Neural progenitor cell (in vitro differentiated cells): Measurements from ENCODE around the gene HSD17B2. TPM values are rescaled to one million over a fixed set of nuclear protein-coding genes. Genes with fewer than 3 reads are reported as not detected.

Experiments
- DNase-seq: peaks from one replicate; pipeline ENCODE4 v3.0.0-alpha.2; 2016; ENCODE audit warnings: low spot score
- H2AFZ ChIP-seq: fragments of 200-600 bp; sonication (generic); replicated peaks from 2 replicates; pipeline ENCODE4 v1.6.1; 2016; ENCODE audit warnings: antibody characterized with exemption
- H3F3A ChIP-seq: fragments of 200-600 bp; sonication (generic); 2 replicates; pipeline ENCODE4 v1.6.1; 2016; ENCODE audit warnings: antibody characterized with exemption, low read depth
- H3K27ac ChIP-seq: fragments of 200-600 bp; sonication (generic); 2 replicates; pipeline ENCODE4 v1.5.1; 2016; ENCODE audit warnings: mild to moderate bottlenecking
- H3K27me3 ChIP-seq: fragments of 200-600 bp; sonication (generic); 2 replicates; pipeline ENCODE4 v1.6.1; 2016; ENCODE audit warnings: mild to moderate bottlenecking, moderate library complexity
- H3K36me3 ChIP-seq: fragments of 200-600 bp; sonication (generic); 2 replicates; pipeline ENCODE4 v1.5.1; 2016
- H3K4me1 ChIP-seq: fragments of 200-600 bp; sonication (generic); 2 replicates; pipeline ENCODE4 v1.6.1; 2016; ENCODE audit warnings: mixed run types
- H3K4me2 ChIP-seq: fragments of 200-600 bp; sonication (generic); 2 replicates; pipeline ENCODE4 v1.6.1; 2016
- H3K4me3 ChIP-seq: fragments of 200-600 bp; sonication (generic); 2 replicates; pipeline ENCODE4 v1.5.1; 2016
- H3K79me2 ChIP-seq: fragments of 200-600 bp; sonication (generic); 2 replicates; pipeline ENCODE4 v1.6.1; 2016; ENCODE audit warnings: low read depth
- H3K9ac ChIP-seq: fragments of 200-600 bp; sonication (generic); 2 replicates; pipeline ENCODE4 v1.6.1; 2016
- H3K9me3 ChIP-seq: fragments of 200-600 bp; sonication (generic); 2 replicates; pipeline ENCODE4 v1.5.1; 2016; ENCODE audit warnings: low read depth
- H4K20me1 ChIP-seq: fragments of 200-600 bp; sonication (generic); 2 replicates; pipeline ENCODE4 v1.6.1; 2016; ENCODE audit warnings: low read depth
- H3K27ac Mint-ChIP-seq: 3 replicates; pipeline ENCODE4 v1.8.0; 2021; ENCODE audit warnings: mixed read lengths
- H3K27me3 Mint-ChIP-seq: 2 replicates; pipeline ENCODE4 v1.8.0; 2022; ENCODE audit warnings: low read depth, mild to moderate bottlenecking, inconsistent platforms, moderate library complexity, mixed read lengths; ENCODE audit not compliant: insufficient read depth
- H3K36me3 Mint-ChIP-seq: 3 replicates; pipeline ENCODE4 v1.8.0; 2021; ENCODE audit warnings: mixed read lengths
- H3K4me1 Mint-ChIP-seq: 3 replicates; pipeline ENCODE4 v1.8.0; 2021; ENCODE audit warnings: mixed read lengths
- H3K4me3 Mint-ChIP-seq: 3 replicates; pipeline ENCODE4 v1.8.0; 2021; ENCODE audit warnings: mild to moderate bottlenecking, moderate library complexity, mixed read lengths
- H3K9me3 Mint-ChIP-seq: 3 replicates; pipeline ENCODE4 v1.8.0; 2020; ENCODE audit warnings: mixed read lengths
- EZH2 ChIP-seq: fragments of 200-600 bp; sonication (generic); IDR thresholded peaks from 2 replicates; pipeline ENCODE4 v1.6.1; 2017; ENCODE audit warnings: antibody characterized with exemption, mild to moderate bottlenecking, moderate library complexity
- EZH2phosphoT487 ChIP-seq: fragments of 200-600 bp; sonication (generic); IDR thresholded peaks from 2 replicates; pipeline ENCODE4 v1.6.1; 2017; ENCODE audit warnings: antibody characterized with exemption
- total RNA-seq: library from RNA; depleted of rRNA; stranded (reverse); fragments of >200 nt; gene quantifications from 2 replicates; pipeline ENCODE4 v1.2.3, GENCODE V29; 2015; ENCODE audit warnings: low replicate concordance
- TF ChIP-seq, protein P1 (sequence below): fragments of 200-600 bp; sonication (generic); IDR thresholded peaks from 2 replicates; pipeline ENCODE4 v1.5.1; 2017; ENCODE audit warnings: antibody characterized with exemption, mild to moderate bottlenecking

The HSD17B2 gene
- total RNA-seq, 1 donor from 2014 or later: not detected

DNA sequence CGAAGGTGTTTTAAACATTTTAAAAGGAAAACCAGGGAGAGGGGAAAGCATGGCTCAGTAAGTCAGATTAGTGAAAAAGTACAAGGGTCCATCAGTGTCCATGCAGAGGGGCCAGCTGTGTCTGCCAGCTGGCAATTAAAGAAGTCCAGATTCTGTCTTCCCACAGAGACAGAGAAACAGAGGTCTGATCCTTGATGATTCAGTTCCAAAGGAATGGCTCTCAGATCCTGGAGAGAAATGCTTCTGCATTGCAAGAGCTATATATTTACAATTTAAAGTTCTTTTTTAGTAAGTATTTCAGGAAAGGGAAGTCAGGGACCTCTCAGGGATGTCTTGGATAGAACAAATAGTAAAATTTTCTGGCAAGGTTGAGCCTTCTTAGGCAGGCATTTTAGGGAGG is 56.2 kb downstream of the HSD17B2 start:
- TF ChIP-seq EZH2phosphoT487: no peak
- TF ChIP-seq EZH2: no peak
- TF ChIP-seq, protein P1, sequence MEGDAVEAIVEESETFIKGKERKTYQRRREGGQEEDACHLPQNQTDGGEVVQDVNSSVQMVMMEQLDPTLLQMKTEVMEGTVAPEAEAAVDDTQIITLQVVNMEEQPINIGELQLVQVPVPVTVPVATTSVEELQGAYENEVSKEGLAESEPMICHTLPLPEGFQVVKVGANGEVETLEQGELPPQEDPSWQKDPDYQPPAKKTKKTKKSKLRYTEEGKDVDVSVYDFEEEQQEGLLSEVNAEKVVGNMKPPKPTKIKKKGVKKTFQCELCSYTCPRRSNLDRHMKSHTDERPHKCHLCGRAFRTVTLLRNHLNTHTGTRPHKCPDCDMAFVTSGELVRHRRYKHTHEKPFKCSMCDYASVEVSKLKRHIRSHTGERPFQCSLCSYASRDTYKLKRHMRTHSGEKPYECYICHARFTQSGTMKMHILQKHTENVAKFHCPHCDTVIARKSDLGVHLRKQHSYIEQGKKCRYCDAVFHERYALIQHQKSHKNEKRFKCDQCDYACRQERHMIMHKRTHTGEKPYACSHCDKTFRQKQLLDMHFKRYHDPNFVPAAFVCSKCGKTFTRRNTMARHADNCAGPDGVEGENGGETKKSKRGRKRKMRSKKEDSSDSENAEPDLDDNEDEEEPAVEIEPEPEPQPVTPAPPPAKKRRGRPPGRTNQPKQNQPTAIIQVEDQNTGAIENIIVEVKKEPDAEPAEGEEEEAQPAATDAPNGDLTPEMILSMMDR: no peak
- Histone ChIP-seq H3K4me2 (no peak overlapping the region), H3K27me3 (no peaks in the 10 kb centered on the region), H3K27ac (no peak overlapping the region), H3K9me3 (no peaks in the 10 kb centered on the region), H2AFZ (no peak overlapping the region), H4K20me1 (no peaks in the 10 kb centered on the region), H3K36me3 (no peaks in the 10 kb centered on the region), H3K79me2 (no peaks in the 10 kb centered on the region), H3K4me3 (no peak overlapping the region), H3F3A (no peaks in the 10 kb centered on the region), H3K4me1 (peaks cover 9% of the 10 kb centered on the region), H3K9ac (no peak overlapping the region)
- Mint-ChIP-seq H3K4me1 (peaks cover 9% of the 10 kb centered on the region), H3K4me3 (no peak overlapping the region), H3K27me3 (peaks cover 2% of the 10 kb centered on the region), H3K27ac (no peak overlapping the region), H3K36me3 (peaks cover 7% of the 10 kb centered on the region), H3K9me3 (no peaks in the 10 kb centered on the region)
- no peak for DNase-seq

DNA sequence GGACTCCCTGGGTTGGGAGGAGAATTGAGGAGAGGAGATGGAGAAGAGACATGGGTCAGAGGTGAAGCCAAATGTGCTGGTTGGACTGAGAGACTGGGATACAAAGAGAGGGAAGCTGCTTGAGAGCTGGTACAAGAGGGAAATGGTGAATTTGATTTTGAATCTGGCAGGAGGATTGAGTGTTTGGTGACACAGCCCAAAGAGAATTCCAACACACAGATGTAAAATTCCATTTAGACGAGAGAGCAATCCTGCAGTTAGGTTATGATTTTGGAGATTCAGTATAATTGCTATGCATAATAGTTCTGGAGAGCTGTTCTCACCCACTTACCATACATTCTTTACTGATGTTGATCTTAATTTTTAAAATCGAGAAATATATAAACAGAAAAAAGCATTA is 57.7 kb downstream of the HSD17B2 start:
- no peak overlapping the region for H3K27ac Mint-ChIP-seq
- no peak for DNase-seq

DNA sequence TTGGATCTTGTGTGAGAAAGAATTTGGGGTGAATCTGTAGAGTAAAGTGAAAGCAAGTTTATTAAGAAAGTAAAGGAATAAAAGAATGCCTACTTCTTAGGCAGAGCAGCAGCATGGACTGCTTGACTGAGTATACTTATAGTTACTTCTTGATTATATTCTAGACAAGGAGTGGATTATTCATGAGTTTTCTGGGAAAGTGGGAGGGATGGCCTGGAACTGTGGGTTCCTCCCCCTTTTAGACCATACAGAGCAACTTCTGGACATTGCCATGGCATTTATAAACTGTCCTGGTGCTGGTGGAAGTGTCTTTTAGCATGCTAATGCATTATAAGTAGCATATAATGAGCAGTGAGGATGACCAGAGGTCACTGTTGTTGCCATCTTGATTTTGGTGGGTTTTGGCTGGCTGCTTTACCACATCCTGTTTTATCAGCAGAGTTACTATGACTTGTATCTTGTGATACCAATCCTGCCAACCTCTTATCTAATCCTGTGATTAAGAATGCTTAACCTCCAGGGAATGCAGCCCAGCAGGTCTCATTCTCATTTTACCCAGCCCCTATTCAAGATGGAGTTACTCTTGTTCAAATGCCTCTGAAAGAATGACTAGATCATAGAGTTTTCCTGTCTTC is 58.7 kb downstream of the HSD17B2 start:
- Mint-ChIP-seq H3K27me3 (peaks cover 2% of the 10 kb centered on the region), H3K9me3 (no peaks in the 10 kb centered on the region), H3K4me1 (peaks cover 9% of the 10 kb centered on the region), H3K36me3 (peaks cover 7% of the 10 kb centered on the region), H3K27ac (no peak overlapping the region), H3K4me3 (no peak overlapping the region)
- TF ChIP-seq EZH2phosphoT487 (no peak), EZH2 (no peak)
- TF ChIP-seq, protein P1: no peak
- no peak overlapping the region for H3K4me3 ChIP-seq
- no peak for DNase-seq
- no peak overlapping the region for H3K9ac ChIP-seq
- no peaks in the 10 kb centered on the region for H3K9me3 ChIP-seq
- no peaks in the 10 kb centered on the region for H4K20me1 ChIP-seq
- H3K27me3 ChIP-seq: no peaks in the 10 kb centered on the region
- peaks cover 3% of the 10 kb centered on the region for H3K4me1 ChIP-seq
- H3K79me2 ChIP-seq: no peaks in the 10 kb centered on the region
- no peaks in the 10 kb centered on the region for H3F3A ChIP-seq
- H3K4me2 ChIP-seq: no peak overlapping the region
- no peak overlapping the region for H3K27ac ChIP-seq
- no peaks in the 10 kb centered on the region for H3K36me3 ChIP-seq
- no peak overlapping the region for H2AFZ ChIP-seq

More for the DNA sequence above, 57.7 kb downstream of the HSD17B2 start:
- peaks cover 9% of the 10 kb centered on the region for H3K4me1 Mint-ChIP-seq
- no peak overlapping the region for H3K4me3 ChIP-seq
- no peaks in the 10 kb centered on the region for H3K36me3 ChIP-seq
- H3K27ac ChIP-seq: no peak overlapping the region
- peaks cover 2% of the 10 kb centered on the region for H3K27me3 Mint-ChIP-seq
- H2AFZ ChIP-seq: no peak overlapping the region
- no peaks in the 10 kb centered on the region for H3K27me3 ChIP-seq
- no peaks in the 10 kb centered on the region for H3K9me3 ChIP-seq
- no peaks in the 10 kb centered on the region for H3F3A ChIP-seq
- H3K9me3 Mint-ChIP-seq: no peaks in the 10 kb centered on the region
- no peak overlapping the region for H3K9ac ChIP-seq
- H3K4me2 ChIP-seq: no peak overlapping the region
- peaks cover 9% of the 10 kb centered on the region for H3K4me1 ChIP-seq
- TF ChIP-seq EZH2phosphoT487 (no peak), EZH2 (no peak)
- TF ChIP-seq, protein P1: no peak
- H3K36me3 Mint-ChIP-seq: peaks cover 5% of the 10 kb centered on the region
- no peaks in the 10 kb centered on the region for H4K20me1 ChIP-seq
- no peak overlapping the region for H3K4me3 Mint-ChIP-seq
- no peaks in the 10 kb centered on the region for H3K79me2 ChIP-seq
